NAMALWA (cell line): Measurements from ENCODE around the gene NFYC.

Experiments
- DNase-seq: peaks from one replicate; pipeline ENCODE4 v3.0.0-alpha.2; 2015; ENCODE audit warnings: low spot score

The NFYC gene

DNA sequence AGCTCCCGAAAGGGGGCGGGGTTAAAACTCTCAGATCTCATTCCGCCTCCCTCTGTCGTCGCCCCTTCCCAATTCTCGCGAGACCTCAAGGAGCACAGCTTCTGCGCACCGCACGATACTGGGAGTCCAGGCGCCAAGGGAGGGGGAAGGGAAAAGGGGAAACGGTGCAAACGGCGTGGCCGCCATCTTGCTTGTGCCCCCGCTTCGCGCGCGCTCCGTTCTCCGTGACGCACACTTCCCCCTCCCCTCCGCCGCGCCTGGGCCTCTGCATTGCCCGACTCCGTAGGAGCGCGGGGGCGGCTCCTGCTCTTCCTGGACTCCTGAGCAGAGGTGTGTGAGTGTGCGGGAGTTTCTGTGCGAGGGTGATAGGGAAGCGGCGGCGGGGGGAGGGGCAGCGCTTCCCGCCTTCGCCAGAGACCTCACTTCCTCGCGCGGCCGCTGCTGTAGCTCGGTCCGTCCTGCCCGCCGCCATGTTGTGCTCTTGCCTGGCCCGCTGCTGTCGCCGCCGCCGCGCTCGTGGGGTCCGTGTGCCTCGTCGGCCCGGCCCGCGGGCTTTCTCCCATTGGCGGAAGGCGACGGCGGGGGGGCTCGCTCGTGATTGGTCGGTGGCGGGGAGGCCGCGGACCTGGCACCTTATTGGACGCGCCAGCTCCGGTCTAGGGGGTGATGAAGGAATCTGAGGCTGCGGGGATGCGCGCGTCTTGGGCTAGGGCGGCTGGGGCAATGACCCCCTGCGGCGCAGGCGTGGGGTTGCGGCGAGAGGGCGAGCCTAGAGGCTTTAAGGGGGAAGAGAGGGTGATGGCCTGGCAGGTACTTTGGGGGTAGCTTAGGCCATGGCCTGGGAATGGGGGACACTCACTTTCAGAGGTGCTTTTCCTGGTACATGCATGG is at the start of gene NFYC:
Gene NFYC (plus strand): TSS at position 167 of the 891 bp plus-strand sequence. CDS start 47,140 bp downstream, outside the sequence.
- DNase-seq = peak; percentile 100

DNA sequence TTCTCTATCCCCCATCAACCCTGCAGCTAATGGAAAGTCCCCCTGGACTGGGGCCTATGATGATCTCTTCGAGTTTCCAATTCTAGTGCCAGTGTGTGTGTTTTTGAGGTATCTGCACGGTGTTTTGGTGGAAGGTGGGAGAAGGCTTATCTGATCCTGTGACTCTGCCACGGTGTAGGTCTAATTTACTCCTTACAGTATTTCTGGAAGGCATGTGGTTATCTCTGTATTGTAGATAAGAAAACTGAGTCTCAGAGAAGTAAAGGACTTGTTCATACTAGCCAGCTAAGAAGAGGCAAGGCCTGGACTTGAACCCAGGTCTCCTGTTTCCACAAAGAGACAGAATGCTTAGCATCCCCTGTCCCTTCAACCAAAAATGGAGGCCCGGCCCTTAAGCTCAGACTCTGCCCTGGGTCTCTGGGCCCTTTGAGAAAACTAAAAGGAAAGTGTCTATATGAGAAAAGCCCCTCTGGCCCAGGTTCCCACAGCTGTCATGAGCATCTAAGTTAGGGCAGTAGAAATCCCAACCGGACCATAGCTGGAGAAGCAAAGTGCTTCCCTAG is 46.3 kb upstream of the NFYC start:
- no peak for DNase-seq

DNA sequence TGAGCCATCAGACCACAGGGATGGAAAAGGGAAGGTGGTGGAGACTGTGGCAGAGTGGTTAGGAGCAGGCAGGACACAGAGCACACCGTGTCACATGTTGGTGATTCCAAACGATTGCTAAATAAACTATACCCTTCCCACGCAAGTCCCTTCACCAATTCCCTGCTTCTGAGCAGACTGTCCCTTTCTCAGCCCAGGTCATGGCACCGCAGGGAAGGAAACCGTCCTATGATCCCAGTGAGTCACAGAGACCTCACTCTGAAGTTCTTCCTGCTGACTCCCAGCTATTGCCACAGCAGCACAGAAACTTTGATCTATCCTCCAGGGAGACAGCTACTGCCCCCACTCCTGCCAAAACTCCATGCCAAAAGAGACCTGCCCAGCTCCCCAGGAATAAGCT is 45.2 kb upstream of the NFYC start:
- DNase-seq = no peak

DNA sequence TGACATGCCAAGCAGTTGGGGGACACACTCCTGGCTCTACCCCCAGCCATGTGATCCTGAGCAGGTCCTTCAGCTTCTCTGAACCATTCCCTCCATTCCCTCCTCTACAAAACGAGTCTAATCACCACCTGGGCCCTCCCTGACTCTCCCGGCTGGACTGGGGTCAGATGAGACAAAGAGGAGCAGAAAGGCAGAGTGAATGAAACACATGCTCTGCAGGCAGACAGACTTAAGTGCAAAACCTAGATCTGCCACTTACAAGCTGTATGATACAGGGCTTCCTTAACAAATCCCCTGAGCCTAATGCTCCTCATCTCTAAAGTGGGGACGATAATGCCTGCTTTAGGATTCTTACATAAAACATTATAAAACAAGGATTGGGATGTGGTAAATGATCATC is 43.3 kb upstream of the NFYC start:
- DNase-seq = no peak

DNA sequence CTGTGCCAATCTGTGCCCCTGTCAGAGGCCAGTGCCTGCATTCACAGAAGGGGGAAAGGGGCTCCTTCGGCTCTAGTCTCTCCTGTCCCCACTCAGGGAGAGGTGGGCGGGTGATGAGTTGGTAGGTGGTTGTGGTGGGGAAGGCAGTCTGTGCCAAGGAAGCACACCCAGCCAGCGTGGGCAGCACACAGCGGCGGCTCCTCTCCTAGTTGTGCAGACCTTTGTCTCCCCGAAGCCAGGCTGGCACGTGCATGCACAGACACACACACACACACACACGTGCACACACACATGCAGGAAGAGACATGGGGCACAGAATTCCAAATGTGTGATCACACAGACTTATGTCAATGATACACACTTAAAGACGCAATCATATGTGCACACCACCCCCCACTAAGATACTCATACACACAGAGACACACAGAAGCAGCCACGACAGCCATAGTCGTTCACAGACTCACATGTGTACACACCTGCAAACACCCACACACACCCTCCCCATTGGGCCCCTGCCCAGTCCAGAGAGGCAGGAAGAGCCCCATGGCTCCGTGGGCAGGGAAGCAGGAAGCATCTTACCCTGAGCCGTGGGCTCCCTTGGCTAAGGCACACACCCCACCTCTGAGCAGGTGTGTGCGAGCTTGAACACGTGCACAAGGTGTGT is 42.4 kb upstream of the NFYC start:
- DNase-seq = no peak

DNA sequence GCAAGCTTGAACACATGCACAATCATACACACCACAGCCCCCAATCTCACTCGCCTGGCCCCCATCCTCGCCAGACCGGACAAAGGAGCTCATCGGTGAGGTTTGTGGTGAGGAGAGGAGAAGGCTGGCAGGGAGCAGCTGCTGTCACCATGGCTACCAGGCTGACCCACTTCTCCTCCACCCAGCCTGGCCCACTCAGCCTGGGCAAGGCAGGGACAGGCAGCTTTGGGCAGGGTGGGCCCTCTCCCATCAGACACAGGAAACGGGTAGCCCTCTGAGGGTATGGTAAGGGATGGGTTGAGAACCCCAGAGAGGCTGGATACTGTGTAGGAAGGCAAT is 41.9 kb upstream of the NFYC start:
- no peak for DNase-seq

DNA sequence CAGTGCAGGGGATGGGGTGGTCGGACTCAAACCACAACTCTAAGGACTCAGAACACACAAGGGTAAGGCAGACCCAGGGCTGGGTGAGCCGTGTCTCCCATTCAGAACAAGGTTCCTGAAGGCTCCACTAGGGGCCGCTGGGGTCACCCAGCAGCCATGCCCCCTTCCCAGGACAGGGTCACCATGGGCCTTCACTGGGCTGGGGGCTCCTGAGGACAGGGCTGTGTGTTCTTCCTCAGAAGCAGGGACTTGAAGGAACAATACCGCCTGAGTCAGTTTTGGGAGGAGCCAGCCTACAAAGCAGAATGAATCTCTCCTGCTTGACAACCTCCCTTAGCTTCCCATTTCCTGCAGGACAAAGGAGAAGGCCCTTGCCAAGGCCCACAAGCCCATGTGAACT is 41.4 kb upstream of the NFYC start:
- DNase-seq = peak; percentile 46

DNA sequence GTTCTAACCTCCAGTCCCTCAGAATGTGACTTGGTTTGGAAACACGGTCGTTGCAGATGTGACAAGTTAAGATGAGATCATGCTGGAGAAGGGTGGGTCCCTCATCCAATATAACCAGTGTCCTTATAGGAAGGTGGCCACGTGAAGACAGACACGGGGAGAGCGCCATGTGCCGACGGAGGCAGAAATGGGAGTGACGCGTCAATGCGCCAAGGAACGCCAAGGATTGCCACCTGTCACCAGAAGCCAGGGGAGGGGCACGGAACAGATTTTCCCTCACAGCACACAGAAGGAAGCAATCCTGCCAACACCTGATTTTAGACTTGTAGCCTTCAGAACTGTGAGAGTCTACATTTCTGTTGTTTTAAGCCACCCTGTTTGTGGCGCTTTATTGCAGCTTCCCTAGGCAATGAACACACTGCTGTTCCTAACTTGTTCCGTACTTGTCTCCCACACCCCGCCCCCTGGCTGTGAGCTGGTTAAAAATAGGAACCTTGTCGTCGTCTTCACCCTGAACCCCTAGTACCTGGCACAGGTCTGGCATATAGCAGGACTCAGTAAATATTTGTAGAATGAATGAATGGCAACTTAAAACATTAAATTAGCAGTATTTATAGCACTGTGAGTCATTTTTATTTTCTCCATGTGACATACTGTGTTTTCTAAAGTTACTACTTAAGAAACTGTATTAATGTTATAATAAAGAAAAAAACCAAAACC is 40.2 kb upstream of the NFYC start:
- no peak for DNase-seq

DNA sequence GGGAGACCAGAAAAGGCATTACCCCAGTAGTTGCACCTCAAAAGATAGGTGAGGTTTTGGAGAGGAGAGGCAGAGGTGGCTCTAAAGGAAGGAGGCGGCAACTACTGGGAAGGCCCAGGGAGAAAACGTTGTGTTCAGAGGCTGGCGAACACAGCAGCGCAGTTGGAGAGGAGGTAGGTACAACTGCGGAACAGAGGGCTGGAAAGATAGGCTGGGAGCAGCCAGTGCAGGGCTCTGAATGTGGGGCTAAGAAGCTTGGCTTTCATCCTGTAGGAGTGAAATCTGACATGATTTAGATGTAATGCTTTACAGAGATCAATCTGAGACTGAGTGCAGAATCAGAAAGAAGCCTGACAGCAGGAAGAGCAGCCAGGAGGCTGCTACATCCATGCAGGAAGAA is 39.0 kb upstream of the NFYC start:
- no peak for DNase-seq

DNA sequence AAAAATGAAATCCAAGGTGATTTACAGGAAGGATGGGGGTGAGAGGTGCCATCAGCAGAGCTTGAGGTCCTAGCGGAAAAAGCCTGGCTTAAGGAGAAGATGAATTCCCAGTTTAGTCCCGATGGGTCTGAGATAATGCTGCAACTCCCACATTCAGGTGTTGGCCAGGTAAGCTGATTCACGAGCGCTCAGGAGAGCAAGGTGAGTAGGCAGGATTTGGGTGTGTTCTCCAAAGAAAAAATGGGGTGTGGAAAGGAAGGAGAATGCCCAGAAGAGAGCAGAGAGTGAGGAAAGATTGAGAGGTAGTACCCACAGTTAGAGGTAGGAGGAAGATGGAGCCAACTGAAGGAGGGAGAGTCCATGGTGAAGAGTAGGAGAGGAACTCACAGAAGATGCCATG is 38.5 kb upstream of the NFYC start:
- DNase-seq = no peak

DNA sequence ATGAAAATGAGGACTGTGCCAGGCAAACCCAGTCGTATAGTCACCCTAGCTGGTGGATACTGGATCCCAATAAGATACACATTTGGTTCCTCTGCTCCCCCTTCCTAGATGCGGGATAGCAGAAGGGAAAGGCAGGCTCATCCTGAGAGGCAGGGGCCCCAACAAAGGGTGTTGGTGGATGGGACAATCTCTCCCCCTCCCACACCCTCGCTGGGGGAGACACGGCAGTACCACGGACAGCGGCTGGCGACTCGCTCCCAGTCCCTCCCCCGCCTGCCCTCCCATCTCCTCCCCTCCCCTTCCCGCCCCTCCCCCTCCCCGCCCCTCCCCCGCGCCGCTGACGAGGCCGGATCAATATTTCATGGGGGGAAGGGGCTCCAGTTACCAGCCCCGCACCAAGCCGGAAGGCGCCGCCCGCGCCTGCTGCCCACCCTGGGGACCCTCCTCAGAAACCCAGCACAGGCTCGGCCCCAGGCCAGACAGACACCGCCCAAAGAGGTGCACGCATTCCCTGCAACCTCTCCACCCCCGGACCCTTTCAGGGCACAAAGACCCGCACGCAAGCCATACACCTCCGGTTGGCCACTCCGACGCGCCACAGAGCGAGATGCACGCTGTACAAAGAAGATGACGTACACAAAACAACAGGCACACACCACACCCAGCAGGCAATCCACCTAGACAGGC is 37.5 kb upstream of the NFYC start:
- DNase-seq = no peak

DNA sequence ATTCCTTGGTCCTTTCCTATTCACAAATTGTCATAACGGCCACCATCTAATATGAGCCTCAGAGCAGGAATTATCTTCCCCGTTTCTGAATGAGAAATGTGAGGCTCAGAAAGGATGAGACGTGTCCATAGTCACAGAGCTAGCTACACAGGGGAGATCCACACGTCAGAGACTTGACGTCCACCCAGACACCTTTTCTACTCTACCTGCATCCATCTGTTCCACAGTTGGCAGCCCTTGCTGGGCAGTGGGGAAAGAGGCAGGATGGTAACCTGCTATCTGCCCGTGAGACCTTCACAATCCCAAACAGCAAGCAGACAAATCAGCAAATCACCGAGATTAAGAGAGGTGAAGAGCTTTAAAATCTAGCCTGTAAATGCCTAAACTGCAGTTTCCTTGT is 34.5 kb upstream of the NFYC start:
- DNase-seq = no peak

DNA sequence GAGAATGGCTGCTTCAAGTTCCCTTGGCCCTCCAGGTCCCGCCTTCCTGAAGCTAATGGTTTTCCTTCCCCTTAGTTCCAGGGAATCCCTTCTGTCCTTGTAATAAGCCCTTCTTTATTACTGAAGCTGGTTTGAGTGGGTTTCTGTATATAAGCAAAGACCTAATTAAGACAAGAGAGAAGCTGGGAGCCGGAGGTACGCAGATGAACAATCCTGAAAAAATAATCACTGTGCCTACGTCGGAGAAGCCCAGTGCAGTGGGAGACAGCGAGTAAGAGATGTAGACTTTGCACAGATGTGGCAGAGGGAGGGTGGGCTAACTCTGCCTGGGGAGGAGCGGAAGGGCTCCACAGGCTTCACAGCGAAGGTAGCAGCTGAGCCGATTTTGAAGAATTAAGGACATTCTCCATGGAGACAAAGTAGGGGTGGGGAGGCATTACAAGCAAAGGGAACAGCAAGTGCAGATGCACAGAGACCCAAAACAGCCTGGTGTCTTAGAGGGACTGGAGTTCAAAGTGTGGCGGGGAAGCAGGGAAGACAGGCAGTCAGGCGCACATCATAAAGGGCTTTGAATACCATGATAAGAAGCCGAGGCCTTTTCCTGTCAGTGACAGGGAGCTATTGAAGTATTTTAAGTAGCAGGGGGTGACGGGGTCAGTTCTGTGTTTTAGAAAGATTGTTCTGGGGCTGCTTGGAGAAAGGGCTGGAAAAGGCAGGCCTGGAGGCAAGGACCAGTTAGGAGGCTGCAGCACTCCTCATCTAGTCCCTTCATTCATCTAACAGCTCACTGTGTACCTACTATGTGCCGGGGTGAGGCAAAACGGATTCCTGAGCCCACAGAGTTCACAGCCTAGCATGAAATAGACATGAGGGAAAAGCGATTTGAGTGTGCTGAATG is 32.5 kb upstream of the NFYC start:
- DNase-seq = no peak

DNA sequence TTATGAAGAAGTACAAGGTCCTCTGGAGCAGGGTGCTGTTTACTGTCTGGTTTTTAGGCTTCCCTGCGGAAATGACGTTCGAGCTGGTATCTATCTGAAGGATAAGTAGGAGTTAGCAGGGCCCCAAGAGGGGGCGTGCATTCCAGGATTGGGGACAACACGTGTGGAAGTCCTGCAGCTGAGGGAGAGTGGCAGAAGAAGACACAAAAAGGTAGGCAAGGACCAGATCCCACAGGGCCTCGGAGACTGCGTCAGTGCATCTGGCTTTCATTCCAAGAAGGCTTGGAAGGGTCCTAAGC is 31.9 kb upstream of the NFYC start:
- DNase-seq = no peak

DNA sequence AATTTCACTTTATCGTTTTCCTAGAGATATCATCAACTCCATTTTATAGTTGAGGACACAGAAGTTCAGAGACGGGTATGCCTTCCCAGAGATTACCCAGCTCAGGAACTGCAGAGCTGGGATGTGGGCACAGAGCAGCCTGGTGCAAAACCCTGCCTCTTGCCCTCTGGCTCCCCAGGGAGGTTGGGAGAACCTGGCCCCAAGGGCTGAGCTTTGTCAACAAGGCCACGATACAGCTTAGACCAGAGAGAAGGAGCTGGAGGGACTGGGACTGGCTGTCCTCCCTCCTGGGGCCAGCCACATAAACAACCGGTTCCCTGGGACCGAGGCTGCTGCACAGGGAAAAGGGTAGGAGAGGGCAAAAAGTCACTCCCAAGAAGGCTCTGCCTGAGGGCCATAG is 29.8 kb upstream of the NFYC start:
- no peak for DNase-seq

DNA sequence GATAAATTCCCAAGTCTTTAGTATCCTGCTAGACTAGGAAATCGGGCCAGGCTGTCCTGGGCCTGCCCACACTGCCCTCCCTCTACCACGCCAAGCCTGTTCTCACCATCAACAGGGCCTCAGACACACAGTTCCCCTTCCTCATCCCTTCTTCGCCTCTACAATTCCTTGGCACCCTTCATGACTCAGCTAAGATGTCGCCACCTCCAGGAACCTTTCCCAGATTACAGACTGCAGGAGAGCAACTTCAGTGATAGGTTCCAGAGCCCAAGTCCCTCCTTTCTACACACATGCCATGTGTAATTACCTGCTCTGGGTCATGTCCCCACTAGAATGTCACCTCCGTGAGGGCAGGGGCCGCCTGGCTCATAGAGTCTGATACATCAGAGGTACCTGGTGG is 29.4 kb upstream of the NFYC start:
- no peak for DNase-seq

DNA sequence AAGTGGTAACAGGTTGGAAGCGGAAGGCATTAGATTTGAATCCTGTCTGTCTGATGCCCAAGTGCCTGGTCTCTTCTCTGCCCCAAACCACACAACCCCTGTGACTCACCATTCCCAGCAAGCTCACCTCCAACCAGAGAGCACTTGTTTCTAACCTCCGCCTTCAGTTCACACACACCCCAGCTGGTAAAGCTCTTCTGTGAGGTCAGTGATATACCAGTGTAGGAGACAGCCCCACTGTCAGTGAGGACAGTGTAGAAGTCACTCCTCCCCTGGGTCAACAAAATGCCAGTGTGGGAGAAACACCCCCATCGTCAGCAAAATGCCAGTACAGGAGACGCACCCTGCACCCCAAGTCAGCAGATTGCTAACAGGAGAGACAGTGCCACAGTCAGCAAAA is 28.6 kb upstream of the NFYC start:
- no peak for DNase-seq

DNA sequence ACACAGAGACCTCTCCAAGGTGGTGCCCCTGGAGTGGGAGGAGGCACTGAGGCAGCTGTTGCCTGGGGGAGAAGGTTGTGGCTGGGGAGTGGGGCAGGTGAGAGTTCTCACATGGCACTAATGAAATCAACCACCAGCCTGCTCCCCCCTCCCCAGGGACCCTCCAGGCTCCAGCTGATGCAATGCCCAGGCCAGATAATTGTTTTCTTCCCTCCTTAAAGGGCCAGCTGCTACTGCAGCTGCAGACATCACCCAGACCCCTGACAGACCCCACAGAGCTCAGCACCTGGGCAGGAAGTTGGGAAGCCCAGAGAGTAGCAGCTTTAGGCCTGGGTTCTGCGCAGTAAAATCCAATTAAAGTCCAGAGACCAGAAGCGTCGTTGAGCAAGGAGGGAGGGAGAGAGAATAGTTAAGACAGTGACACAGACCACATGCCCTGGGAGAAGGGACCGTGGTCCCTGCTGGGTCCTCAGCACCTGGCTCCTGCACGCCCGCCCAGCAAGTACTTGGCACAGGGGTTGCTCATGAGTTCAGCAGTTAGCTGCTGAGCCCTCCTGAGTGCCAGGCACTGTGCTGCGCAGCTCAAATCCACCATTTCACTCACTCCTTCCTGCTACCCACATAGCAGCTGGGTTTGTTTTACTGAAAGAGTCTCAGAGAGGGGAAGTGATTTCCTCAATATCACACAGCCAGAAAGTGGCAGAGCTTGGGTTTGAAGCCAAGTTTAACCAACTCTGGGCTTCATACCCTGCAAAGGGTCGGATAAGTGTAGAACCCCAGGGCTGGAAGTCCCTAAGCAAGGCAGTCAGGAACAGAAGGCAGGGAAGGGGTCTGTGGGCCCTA is 28.0 kb upstream of the NFYC start:
- DNase-seq = peak; percentile 93

DNA sequence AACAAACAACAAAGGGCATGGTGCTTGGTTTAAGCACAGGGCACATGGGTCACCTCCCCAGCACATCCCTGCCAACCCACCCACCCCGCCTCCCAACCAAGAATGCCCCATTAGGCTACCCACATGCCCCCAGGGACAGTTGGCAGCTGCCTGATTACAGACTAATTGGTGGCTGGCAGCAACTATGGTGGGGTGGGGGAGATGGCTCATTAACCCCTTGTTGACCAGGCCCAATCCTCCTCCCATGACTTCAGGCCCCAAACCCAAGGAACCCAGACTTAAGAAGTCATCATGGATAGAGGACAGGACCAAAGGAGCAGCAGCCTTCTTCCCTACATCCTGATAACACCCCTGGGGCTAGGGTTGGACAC is 27.4 kb upstream of the NFYC start:
- peak; percentile 49 for DNase-seq

DNA sequence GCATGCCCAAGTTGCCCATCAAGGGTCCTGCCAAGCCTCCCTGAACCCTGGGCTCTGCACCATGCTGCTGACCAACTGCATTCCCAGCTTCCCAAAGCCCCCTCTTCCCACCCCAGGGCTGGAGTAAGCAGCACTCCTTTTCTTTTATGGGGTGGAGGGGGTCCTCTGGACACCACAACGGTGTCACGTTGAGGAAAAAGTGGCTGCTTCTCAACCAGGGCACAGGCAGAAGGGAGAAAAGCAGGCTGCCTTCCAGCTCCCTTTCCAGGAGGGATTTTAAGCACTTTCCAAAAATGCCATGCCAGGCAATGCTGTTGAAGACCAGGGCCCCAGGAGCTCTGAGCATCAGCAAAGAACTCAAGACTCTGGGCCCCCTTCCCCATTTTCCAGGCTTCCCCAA is 26.7 kb upstream of the NFYC start:
- DNase-seq = no peak
